AG04450 (cell line): Measurements from ENCODE around the gene AKAP4. TPM values are rescaled to one million over a fixed set of nuclear protein-coding genes. Genes with fewer than 3 reads are reported as not detected.

ENCODE experiments used
- CTCF ChIA-PET: fragments of 300-600, 350-600 bp; formaldehyde crosslinking; extraction: SDS; loops from one replicate; lab custom pipeline; 2022; ENCODE audit warnings: antibody characterized with exemption, inconsistent platforms; lab: Charles Lee
- POLR2A ChIA-PET: fragments of 350-600 bp; formaldehyde crosslinking; extraction: SDS; loops from one replicate; lab custom pipeline; 2021; ENCODE audit warnings: antibody characterized with exemption, inconsistent platforms; lab: Yijun Ruan, JAX
- DNase-seq: peaks from one replicate; pipeline ENCODE4 v3.0.0-alpha.2; 2011; ENCODE audit warnings: low read depth, low spot score
- H3K27ac ChIP-seq: one replicate; pipeline ENCODE4 v1.5.1; 2012; ENCODE audit warnings: low read depth, low read length, control low read depth
- H3K27me3 ChIP-seq: one replicate; pipeline ENCODE4 v1.6.0; 2012; ENCODE audit warnings: low read length; ENCODE audit not compliant: control insufficient read depth, insufficient read depth
- H3K4me3 ChIP-seq: 2 replicates; pipeline ENCODE4 v1.5.1; 2011; ENCODE audit warnings: mild to moderate bottlenecking, low read depth, low read length, control low read depth
- H3K9me3 ChIP-seq: 2 replicates; pipeline ENCODE4 v1.5.1; 2012; ENCODE audit warnings: low read length; ENCODE audit not compliant: control insufficient read depth, insufficient read depth
- CTCF ChIP-seq: IDR thresholded peaks from 2 replicates; pipeline ENCODE4 v1.5.1; 2011; ENCODE audit warnings: low read depth, low read length, control low read depth, inconsistent platforms
- polyA minus RNA-seq: library from RNA; depleted of rRNA, polyadenylated mRNA; stranded (reverse); fragments of >200 nt; gene quantifications from 2 replicates; pipeline ENCODE4 v1.2.3, GENCODE V29; 2011; rRNA and poly(A)+ RNA removed
- polyA plus RNA-seq: library from polyadenylated mRNA; depleted of rRNA; stranded (reverse); fragments of >200 nt; gene quantifications from 2 replicates; pipeline ENCODE4 v1.2.3, GENCODE V29; 2011; rRNA removed

Gene AKAP4
- polyA plus RNA-seq: not detected in 2 replicates
- not detected in 2 replicates for polyA minus RNA-seq

GRCh38 chrX:50200907-50201306 lies at the start of gene AKAP4:
Gene AKAP4 (minus strand): TSS chrX:50201007. CDS start chrX:50200889, 118 bp downstream.
- no peak within 1 kb of the TSS for H3K27ac ChIP-seq
- POLR2A ChIA-PET: no interaction called here
- DNase-seq: no peak
- H3K9me3 ChIP-seq: no peaks in the 10 kb centered on the region
- no peak within 1 kb of the TSS for H3K4me3 ChIP-seq
- no peak for TF ChIP-seq CTCF
- H3K27me3 ChIP-seq: no peaks in the 10 kb centered on the region
- CTCF ChIA-PET: no interaction called here

GRCh38 chrX:50211510-50211909 lies 10.7 kb upstream of the AKAP4 start:
- Histone ChIP-seq H3K27me3 (no peaks in the 10 kb centered on the region), H3K4me3 (no peak overlapping the region), H3K27ac (no peak overlapping the region), H3K9me3 (no peaks in the 10 kb centered on the region)
- no peak for DNase-seq
- ChIA-PET CTCF (no interaction called here), POLR2A (no interaction called here)
- peak; percentile 22; the same call in 1 of the 2 replicates for TF ChIP-seq CTCF

- Histone ChIP-seq H3K27ac (no peak overlapping the region), H3K9me3 (no peaks in the 10 kb centered on the region), H3K4me3 (no peak overlapping the region), H3K27me3 (no peaks in the 10 kb centered on the region)
- ChIA-PET CTCF (interaction anchor here (2.0 kb wide), 1 partner anchor 291 kb away, joined by 8 read pairs; no protein-coding TSS in a partner anchor), POLR2A (no interaction called here)
- TF ChIP-seq CTCF: no peak
- DNase-seq: no peak
These were observed 5.9 kb upstream of the AKAP4 start for GRCh38 chrX:50206753-50207152.

- Histone ChIP-seq H3K9me3 (no peaks in the 10 kb centered on the region), H3K27ac (no peak within 1 kb of the TSS), H3K27me3 (no peaks in the 10 kb centered on the region), H3K4me3 (peak within 1 kb of the TSS; percentile 34)
- CTCF ChIA-PET: interaction anchor here (0.6 to 2.1 kb wide), 16 partner anchors 8 to 1575 kb away, joined by 3 to 17 read pairs (median 4); no protein-coding TSS in a partner anchor
- DNase-seq: peak; percentile 10
- POLR2A ChIA-PET: interaction anchor here (0.7 kb wide), 1 partner anchor 714 kb away, joined by 5 read pairs; no protein-coding TSS in a partner anchor
- TF ChIP-seq CTCF: peak; percentile 78
These were observed 3.6 kb upstream of the AKAP4 start, which contains the start of gene CCNB3 for GRCh38 chrX:50204364-50204899. Gene CCNB3 (plus strand): TSS chrX:50204765. CDS start chrX:50285164, 80,399 bp downstream.

- DNase-seq: no peak
- POLR2A ChIA-PET: no interaction called here
- CTCF ChIA-PET: no interaction called here
These were observed 1.7 kb upstream of the AKAP4 start for GRCh38 chrX:50202539-50202938.

More at GRCh38 chrX:50202539-50202938, 1.7 kb upstream of the AKAP4 start:
- no peak for TF ChIP-seq CTCF
- Histone ChIP-seq H3K27me3 (no peaks in the 10 kb centered on the region), H3K4me3 (no peak overlapping the region), H3K9me3 (no peaks in the 10 kb centered on the region), H3K27ac (no peak overlapping the region)
